ENCODE data around the gene DCXR.
A peak's percentile ranks its signal among the peaks of the same experiment; 100 is the strongest.

DCXR gene

DNA sequence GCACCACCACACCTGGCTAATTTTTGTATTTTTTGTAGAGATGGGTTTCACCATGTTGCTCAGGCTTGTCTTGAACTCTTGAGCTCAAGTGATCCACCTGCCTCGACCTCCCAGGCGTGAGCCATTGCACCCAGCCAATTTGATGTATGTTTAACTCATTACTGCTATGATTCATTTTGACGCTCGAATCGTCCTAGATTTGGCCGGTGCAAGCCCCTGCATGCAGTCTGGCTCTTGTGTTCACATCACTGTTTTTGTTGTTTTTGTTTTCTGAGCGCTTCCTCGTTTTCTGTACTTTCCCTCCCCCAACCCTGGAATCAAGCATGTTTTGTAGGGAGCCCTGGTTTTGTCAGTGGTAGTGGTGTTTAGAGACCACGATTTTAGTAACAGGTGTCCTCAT is 35.9 kb upstream of the DCXR start:
- DNase-seq (ENCODE audit: low read depth in 2 of 2, low spot score in 1 of 2): no peak

DNA sequence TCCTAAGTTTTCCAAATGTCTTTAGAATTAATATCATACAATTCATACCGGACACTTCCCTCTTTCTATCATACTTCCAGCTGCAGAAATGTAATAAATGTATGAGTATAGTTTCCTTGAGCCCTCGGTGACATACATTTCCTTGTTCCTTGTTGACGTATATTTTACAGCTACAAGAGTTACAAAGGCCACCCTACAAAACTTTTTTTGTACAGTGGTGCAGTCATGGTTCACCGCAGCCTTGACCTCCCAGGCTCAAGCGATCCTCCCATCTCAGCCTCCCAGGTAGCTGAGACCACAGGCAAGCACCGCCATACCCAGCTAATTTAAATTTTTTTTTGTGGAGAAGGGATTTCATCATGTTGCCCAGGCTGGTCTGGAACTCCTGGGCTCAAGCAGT is 35.3 kb upstream of the DCXR start:
- DNase-seq (ENCODE audit: low read depth in 2 of 2, low spot score in 1 of 2): no peak

DNA sequence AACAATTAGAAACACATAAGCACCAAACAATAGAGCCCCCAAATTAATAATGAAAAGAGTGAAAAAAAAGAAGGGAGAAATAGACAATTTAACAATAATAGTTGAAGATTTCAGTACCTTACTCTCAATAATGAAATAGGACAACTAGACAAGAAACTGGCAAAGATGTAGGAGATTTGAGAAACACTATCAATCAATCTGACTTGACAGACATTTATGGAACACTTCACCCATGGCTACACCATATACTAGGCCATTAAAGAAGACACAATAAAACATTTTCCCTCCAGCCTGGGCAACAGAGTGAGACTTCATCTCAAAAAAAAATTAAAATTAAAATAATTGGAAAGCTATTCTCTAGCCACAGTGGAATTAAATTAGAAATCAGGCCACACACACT is 33.1 kb upstream of the DCXR start:
- DNase-seq (ENCODE audit: low read depth in 2 of 2, low spot score in 1 of 2): no peak

DNA sequence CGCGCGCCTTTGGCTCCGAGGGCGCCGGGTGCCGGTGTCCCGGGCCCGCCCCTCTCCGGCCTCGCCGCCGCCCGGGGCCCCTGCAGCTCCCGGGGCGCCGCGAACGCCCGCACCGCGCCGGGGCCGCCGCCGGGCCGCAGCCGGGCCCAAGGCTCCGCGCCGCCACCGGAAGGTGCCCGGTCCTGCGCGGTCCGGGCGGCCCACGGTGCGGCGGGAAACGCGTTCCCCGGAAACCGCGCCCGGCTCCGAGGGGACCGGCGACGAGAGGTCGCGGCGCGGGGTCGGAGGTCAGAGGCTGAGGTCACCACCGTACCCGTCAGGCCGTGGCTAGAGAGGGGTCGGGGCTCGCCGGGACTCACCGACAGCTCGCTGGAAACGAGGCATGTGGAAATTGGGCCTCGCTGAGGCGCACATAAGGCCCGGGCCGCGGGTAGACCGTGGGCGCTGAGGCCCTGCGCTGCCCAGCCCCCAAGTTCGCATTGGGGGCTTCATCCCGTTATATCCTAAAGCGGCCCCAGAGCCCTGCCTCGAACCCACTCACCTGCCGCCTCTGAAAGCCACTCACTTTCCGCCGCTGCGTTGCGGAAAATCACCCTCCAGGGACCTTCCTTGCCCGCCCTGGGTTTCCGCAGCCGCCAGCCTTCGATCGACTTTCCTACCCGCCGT is 28.3 kb upstream of the DCXR start, which contains the start of gene DUS1L:
Gene DUS1L (minus strand): TSS at position 167 of the 666 bp plus-strand sequence. CDS start 745 bp downstream, outside the sequence.
- peak; percentile 35 to 50 for DNase-seq (ENCODE audit: low read depth in 2 of 2, low spot score in 1 of 2)

DNA sequence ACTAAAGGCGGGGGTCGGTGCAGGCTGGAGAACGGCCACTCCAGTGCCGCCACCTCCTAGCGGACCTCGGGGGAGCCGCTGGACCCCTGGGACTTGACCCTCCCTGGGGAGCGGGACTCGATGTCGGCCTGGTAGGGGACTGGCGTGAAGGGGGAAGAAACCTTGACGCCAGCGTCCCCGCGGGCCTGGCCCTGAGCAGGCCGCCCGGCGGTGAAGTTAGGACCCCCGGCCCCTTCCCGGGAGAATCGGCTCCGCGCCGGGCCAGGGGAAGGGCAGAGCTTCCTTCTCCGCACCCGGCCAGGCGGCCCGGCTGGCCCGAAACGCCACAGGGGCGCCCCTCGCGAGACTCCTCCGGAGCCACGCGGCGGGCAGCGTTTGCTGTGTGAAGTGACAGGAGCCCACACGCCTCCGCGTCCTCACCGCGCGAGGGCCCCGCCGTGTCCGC is 27.7 kb upstream of the DCXR start:
- no peak for DNase-seq (ENCODE audit: low read depth in 2 of 2, low spot score in 1 of 2)

DNA sequence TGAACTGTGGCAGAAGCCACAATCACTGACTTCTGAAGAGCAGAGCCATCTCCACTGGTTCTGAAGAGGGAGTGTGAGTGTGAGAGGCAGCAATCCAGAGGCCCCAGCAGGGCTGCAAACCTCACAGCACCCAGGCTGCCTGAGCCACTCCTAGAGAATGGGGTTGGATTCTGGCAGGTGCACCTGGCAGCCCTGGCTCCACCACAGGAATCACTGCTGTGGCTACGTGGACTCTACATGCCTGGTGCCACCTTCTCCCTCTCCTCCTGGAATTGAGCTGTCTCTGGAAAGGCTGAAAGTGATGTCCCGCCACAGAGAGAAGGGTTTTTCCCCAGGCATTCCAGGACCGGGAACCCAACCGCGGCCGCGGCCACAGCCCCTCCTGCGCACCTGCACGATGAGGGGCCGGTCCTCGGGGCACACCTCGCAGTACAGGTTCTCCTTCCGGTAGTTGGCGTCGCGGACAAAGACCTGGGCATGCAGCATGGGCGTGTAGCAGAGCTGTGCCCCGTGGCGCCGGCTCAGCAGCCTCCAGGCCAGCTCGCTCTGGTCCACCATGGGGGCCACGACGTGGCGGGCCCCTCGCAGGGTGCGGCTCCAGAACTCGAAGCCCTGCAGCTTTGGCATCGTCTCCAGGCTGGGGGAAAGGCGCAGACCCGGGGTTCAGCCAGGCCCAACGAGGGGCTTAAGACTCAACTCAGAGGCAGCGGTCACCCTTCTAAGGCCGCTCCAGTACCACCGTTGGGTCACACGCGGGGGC is 27.1 kb upstream of the DCXR start:
- DNase-seq (ENCODE audit: low read depth in 2 of 2, low spot score in 1 of 2): no peak

DNA sequence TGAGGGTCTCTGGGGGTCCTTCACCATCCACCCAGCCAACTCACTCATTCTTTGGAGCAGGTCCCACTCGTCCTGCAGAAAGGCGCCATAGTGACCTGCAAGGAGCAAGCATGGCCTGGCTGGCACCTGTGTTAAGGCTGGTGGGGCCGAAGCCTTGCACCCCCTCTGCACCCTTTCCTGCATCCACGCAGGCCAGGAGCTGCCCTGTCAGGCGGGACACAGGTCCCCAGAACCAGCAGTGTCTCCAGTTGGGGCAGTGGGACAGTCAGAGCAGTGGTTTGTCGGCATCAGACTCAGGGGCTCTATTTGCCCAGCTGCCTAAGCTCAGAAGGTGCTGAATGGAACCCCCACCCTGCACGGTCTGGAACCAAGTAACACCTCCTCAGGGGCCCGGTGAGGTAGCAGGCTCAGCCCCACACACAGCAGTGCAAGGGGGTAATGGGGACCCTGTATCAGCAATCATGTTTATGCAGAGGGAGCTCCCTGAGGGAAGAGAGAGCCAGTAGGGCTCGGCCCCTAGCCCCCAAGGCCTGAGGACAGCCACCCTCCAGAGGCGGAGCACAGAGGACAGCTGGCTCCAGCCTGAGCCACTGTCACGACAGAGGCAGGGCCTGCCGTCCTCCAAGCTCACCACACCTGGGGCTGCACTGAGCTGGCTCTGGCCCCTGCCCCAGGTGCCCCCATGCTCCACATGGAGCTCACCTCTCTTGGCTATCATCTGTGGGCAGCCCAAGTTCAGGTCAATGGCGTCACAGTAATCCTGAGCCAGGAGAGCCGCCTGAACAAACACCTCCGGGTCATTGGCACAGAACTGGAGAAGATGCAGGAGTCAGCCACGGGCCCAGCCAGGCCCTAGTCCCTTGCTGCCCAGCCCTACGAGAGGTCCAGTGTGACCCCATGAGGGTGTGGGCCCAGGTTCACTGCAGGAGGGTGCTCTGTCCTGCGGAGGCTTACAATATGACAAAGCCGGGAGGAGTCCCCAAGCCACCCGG is 26.2 kb upstream of the DCXR start:
- no peak for DNase-seq (ENCODE audit: low read depth in 2 of 2, low spot score in 1 of 2)

DNA sequence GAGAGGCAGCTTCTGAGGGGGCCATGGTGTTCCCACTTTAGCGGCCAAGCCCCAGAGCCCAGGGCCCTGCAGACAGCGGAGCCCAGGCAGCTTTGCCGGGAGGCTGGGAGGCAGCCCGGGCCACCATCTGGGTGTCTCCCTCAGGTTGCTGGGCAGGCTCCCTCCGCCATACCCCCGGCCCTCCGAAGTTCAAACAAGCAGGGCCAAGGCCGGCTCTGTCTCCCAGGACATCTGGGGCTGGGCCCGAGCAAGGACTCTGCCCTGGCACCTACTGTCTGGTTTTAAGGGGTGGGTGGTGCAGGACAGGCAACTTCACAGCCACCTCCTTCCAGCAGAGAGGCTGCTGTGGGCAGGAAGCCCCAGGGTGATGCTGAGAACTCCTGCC is 25.5 kb upstream of the DCXR start:
- DNase-seq (ENCODE audit: low read depth in 2 of 2, low spot score in 1 of 2): no peak

DNA sequence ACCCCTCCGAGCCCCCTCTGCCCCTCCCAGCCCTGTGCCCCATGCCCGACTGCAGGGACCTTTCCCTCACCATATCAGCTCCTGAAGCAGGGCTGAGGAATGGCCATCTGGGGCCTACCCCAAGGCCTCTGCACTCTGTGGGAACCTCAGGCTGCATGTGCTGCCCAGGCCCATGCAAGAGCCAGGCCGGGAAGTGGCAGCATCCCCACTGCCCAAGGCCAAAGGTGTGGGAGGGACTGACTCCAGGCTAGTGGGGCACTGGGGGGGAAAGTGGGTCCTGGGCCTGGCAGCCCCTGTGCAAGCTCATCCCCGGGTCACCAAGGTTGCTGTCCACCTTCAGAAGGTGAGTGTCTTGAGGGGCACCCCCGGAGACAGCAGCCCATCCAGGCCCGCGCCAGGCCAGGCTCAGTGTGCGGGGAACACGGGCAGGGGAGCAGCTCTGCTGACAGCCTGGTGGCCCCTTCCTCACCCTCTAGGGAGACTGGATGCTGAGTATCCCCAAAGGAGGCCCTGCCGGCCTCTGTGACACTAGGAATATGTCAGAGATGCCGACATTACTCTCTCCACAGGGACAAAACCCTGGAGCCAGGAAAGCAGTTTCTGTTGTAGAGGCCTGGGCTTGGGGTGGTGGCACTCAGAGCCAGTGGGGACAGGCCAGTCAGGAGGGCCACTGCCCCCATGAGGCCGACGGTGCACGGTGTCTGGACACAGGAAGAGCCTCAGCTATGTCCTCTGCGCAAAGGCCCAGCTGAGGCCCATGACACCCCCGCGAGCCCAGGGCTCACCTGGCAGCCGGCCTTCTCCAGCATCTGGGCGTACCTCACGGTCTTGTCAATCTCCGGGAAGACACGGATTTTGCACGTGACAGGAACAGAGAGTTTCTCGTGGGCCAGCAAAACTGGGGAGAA is 24.8 kb upstream of the DCXR start:
- no peak for DNase-seq (ENCODE audit: low read depth in 2 of 2, low spot score in 1 of 2)

DNA sequence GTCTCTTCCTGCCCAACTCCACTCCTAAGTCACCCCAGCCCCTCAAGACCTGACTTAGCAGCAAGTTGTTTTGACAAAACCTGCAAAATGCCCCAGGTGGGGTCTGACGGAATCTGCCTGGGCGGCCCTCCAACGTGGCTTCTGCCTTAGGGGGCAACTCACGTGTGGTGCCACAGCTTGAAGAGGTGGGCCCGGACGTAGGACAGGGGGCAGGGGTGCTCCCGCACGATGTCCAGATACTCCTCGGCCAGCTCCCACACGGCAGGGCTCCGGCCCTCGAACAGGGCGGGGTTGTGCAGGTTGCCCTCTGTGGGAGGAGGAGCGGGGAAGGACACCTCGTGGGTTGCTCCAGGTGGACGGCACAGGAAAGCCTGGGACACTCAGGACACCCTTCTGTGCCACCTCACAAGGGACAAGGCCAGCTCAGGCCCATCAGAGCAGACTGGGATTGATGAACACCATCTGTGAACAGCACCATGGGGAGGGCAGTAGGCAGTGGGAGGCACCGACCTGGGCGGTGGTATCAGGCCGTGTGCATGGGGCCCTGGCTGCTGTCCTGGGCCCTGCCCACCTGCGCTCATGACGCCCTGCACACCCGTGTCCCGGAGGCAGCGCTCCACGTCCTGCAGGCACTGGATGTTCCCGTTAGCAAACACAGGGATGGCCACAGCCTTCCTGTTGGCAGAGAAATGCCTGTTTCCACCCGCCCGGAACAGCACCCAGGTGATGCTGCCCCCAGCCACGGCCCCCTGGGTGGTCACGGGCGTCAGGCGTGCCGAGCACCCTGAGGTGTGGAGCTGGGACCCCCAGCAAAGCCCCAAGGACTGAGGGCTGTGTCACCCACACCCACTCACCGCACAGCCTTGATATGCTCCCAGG is 23.8 kb upstream of the DCXR start:
- no peak for DNase-seq (ENCODE audit: low read depth in 2 of 2, low spot score in 1 of 2)

DNA sequence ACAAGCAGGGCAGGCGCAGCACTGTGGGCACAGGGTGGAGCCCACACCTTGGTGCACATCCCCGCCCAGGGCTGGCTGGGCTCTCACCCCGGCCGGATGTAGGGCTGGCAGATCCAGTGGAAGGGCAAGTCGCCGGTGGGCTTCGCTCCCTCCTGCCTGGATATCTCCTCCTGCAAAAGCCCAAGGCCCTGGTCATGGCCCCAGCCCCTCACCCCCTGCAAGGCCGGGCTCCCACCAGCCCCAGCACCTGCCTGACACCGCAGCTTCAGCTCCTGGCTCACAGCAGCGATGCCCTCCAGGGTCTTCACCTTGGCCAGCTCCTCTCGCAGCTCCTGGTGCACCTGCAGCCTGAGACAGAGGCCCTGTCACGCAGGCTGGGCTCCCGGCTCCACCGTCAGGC is 23.1 kb upstream of the DCXR start:
- DNase-seq (ENCODE audit: low read depth in 2 of 2, low spot score in 1 of 2): no peak

DNA sequence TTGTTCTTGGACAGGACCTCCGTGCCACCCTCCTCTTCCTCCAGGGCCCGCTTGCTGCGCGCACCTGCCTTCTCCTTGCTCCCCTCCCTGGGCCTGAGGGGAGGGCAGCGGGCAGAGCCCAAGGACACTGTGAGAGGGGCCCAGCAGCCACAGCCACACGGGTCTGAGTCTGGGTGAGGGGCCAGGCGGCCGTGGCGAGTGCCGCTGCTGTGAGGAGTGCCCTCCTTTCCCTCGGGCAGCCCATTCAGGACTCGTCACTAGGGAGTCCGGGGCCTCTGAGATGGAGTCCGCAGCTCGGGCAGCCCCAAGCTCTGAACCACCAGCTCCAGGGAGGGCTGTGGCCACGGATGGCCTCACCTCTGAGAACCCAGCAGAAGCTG is 22.5 kb upstream of the DCXR start:
- no peak for DNase-seq (ENCODE audit: low read depth in 2 of 2, low spot score in 1 of 2)

DNA sequence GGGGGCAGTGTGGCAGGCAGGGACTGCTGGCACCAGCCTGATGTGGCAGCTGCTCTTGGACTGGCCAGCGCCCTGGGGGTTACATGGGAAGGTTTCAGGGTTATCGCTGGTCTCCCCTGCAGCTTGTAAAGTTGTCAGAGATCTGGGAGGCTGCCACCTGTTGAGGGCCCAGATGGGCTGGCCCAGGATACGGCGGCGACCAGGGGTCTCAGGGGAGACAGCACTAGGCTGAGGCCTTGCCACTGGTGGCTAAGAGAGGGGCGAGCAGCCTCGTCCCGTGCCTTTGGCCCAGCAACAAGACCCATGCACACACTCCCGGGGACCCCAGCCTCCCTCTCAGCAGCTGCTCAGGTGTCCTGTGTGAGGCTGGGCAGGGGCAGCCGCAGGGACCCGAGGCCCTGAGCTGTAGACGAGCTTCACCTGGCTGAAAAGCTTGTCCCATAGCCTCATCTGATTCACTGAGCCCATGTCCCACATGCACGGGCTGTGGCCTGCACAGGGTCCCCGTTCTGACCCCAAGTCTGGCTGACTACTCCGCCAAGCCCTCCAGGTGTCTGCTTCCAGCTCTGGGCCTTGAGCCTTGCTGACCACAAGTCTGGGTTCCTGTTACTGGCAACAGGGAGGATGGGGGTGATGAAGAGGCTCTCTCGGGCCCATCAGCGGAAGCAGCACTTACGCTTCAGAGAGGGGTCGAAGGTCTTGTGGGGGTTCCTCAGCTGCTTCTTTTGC is 21.9 kb upstream of the DCXR start:
- no peak for DNase-seq (ENCODE audit: low read depth in 2 of 2, low spot score in 1 of 2)

DNA sequence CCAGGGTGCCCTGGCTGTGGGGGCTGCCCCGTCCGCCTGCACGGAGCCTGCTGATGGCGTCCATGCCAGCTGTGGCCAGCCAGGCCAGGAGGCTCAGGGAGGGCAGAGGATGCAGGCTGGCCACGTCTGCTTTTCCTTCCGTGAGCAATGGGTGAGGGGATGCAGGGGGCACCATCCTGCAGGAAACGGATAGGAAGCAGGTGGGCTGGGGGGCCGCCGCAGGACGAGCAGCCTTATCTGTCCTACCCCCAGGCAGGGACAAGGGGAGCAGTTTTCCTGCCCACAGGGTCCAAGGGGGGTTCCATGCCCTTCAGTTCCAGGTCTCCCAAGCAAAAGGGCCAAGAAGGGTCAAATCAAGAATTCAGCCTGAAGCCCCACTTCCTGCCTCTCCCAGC is 21.4 kb upstream of the DCXR start:
- no peak for DNase-seq (ENCODE audit: low read depth in 2 of 2, low spot score in 1 of 2)

DNA sequence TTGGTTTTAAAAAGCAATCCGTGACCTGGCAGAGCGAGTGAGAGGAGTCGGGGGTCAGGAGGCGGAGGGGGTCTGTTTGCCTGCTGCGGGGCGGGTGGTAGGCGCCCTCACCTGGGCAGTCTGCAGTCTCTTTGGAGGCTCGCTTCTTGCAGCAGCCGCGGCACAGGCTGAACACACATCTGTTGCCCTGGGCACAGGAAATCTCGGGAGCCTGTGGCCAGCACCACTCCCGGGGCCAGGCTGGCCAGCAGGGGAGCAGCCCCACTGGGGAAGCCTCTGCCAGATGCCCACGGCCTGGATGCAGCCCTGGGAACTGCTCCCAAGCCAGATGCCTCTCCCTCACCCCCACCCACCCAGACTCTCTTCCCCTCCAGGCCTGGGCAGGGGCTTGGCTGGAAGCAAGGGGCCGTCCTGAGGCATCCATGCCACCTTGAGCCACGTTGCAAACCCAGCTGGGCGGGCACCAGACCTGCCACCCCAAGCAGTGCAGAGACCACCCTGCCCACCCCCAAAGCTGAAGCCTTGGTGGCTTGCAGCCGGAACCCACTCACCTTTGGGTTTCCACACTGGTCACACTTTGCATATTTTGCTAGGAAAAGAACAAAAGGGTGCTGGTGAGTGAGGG is 20.8 kb upstream of the DCXR start:
- DNase-seq (ENCODE audit: low read depth in 2 of 2, low spot score in 1 of 2): no peak

DNA sequence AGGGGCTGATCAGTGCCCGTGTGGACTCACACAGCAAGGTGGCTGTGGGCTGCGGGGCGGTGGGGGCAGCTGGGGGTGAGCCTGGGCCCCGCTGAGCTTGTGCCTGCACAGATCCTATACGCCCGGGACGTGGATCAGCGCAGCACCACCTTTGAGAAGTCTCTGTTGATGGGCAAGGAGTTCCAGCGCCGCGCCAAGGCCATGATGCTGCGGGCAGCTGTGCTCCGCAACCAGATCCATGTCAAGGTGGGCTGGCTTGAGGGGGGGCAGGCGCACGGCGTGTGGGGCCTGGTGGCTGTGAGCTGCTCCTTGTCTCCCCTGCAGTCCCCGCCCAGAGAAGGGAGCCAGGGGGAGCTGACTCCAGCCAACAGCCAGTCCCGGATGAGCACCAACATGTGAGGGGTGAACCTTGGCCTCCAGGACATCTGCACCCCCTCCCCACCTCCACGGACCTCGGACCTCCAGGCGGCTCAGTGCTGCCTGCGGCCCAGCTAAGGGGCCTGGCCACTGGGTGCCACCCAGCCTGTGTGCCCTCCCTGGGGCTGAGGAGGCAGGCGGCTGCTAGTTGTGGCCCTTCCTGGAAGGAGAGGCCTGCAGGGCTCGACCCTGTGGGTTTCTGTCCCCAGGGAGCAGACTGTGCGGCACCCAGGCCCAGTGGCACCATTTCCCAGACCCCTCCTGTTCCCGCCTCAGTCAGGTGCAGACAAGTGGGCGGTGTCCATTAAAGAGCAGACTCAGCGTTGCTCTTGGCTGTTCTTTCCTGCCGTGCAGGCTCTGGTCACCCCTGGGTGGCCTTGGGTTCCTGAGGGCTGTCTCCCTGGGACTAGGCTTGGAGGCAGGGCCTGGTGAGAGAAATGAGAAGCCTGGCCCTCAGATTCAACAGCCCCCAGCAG is 19.5 kb upstream of the DCXR start:
- no peak for DNase-seq (ENCODE audit: low read depth in 2 of 2, low spot score in 1 of 2)

DNA sequence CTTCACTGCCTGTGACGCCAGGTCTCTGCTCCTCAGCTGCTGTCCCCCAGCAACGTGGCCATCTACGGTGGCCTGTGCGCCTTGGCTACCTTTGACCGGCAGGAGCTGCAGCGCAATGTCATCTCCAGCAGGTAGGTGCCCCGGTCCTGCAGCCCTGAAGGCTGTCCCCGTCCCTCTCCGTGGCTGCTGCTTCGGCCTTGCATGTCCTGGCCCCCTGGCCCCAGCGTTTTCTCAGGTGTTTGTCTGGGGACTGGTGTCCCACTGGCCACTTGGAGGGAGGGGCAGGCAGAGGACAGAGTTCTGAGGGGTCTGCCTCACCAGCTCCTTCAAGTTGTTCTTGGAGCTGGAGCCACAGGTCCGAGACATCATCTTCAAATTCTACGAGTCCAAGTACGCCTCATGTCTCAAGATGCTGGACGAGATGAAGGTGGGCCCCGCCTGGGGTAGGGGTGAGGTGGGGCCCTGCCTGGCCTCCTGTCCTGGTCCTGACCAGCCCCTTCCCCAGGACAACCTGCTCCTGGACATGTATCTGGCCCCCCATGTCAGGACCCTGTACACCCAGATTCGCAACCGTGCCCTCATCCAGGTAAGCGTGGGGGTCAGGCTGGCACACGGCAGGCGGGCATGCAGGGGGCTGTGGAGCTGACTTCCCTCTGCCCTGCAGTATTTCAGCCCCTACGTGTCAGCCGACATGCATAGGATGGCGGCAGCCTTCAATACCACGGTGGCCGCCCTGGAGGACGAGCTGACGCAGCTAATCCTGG is 18.6 kb upstream of the DCXR start:
- no peak for DNase-seq (ENCODE audit: low read depth in 2 of 2, low spot score in 1 of 2)

All from stimulated activated CD8-positive, alpha-beta memory T cell treated with anti-CD3 and anti-CD28 coated beads, Interleukin-4, amount 100 ng/mL, for 4 hours (primary cell).